PFSK-1 (cell line): ENCODE results near the gene TAGLN.

Source experiments
- FOXP2 ChIP-seq: optimal IDR thresholded peaks from 2 replicates; pipeline ENCODE3; 2011; ENCODE audit warnings: borderline replicate concordance, control low read depth, inconsistent platforms; ENCODE audit not compliant: insufficient read depth; ENCODE audit errors: extremely low read length, extremely low read depth
- POLR2AphosphoS5 ChIP-seq: IDR thresholded peaks from 2 replicates; pipeline ENCODE4 v1.6.1; 2012; ENCODE audit warnings: low read depth, mild to moderate bottlenecking, control low read depth, low read length, moderate library complexity
- SIN3A ChIP-seq: IDR thresholded peaks from 2 replicates; pipeline ENCODE4 v1.6.1; 2012; ENCODE audit warnings: mild to moderate bottlenecking, low read length, moderate library complexity, borderline replicate concordance; ENCODE audit not compliant: insufficient read depth
- TAF1 ChIP-seq: IDR thresholded peaks from 2 replicates; pipeline ENCODE4 v1.6.1; 2012; ENCODE audit warnings: low read length, control low read depth, borderline replicate concordance; ENCODE audit not compliant: insufficient read depth
- TF ChIP-seq, protein P1 (sequence below), 2 experiments: IDR thresholded peaks; 2 replicates each; pipeline versions ENCODE4 v1.6.1 to v1.8.0; 2011 to 2012; ENCODE audit warnings: low read depth in 2 of 2, low read length in 2 of 2, control low read depth in 1 of 2, inconsistent platforms in 1 of 2, mild to moderate bottlenecking in 1 of 2, moderate library complexity in 1 of 2; ENCODE audit not compliant: insufficient read depth in 1 of 2

- TF ChIP-seq SIN3A (no peak), POLR2AphosphoS5 (no peak), TAF1 (no peak), FOXP2 (no peak)
- TF ChIP-seq, protein P1, sequence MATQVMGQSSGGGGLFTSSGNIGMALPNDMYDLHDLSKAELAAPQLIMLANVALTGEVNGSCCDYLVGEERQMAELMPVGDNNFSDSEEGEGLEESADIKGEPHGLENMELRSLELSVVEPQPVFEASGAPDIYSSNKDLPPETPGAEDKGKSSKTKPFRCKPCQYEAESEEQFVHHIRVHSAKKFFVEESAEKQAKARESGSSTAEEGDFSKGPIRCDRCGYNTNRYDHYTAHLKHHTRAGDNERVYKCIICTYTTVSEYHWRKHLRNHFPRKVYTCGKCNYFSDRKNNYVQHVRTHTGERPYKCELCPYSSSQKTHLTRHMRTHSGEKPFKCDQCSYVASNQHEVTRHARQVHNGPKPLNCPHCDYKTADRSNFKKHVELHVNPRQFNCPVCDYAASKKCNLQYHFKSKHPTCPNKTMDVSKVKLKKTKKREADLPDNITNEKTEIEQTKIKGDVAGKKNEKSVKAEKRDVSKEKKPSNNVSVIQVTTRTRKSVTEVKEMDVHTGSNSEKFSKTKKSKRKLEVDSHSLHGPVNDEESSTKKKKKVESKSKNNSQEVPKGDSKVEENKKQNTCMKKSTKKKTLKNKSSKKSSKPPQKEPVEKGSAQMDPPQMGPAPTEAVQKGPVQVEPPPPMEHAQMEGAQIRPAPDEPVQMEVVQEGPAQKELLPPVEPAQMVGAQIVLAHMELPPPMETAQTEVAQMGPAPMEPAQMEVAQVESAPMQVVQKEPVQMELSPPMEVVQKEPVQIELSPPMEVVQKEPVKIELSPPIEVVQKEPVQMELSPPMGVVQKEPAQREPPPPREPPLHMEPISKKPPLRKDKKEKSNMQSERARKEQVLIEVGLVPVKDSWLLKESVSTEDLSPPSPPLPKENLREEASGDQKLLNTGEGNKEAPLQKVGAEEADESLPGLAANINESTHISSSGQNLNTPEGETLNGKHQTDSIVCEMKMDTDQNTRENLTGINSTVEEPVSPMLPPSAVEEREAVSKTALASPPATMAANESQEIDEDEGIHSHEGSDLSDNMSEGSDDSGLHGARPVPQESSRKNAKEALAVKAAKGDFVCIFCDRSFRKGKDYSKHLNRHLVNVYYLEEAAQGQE (IDR thresholded peaks at IDR 0.05; ENCODE audit: insufficient read depth in 1 of 2, low read depth in 2 of 2, low read length in 2 of 2): no peak
These were observed 29.0 kb upstream of the TAGLN start for GRCh38 chr11:117170210-117170609.
